Panc1 (cell line): Measurements from ENCODE around the gene ITPRID2. TPM values are rescaled to one million over a fixed set of nuclear protein-coding genes. Genes with fewer than 3 reads are reported as not detected.

ENCODE experiments used
- ATAC-seq: fragments of 200-7000 bp; cut with Tn5 transposase; 2 replicates; pipeline ENCODE4 v1.9.1; 2020; ENCODE audit warnings: mild to moderate bottlenecking, moderate library complexity
- Bru-seq: library from RNA; stranded (reverse); fragments of 400-500 nt; gene quantifications from one replicate; lab custom pipeline; 2021; lab: Mats Ljungman, UMichigan
- BruChase-seq, 2 experiments: library from RNA; stranded (reverse); fragments of 400-500 nt; gene quantifications; one replicate each; lab custom pipeline; 2021; lab: Mats Ljungman, UMichigan
- BruUV-seq: library from RNA; stranded (reverse); fragments of 400-500 nt; replicated peaks from 2 replicates; lab custom pipeline; 2021; lab: Mats Ljungman, UMichigan
- CTCF ChIA-PET: fragments of 300-600 bp; sonication (Branson Sonifier 250); formaldehyde crosslinking; loops from one replicate; lab custom pipeline; 2022; ENCODE audit warnings: antibody characterized with exemption; lab: Charles Lee
- POLR2A ChIA-PET: fragments of 300-600 bp; sonication (Branson Sonifier 250); formaldehyde crosslinking; loops from one replicate; lab custom pipeline; 2022; ENCODE audit warnings: antibody characterized with exemption; lab: Charles Lee
- DNase-seq: peaks from one replicate; pipeline ENCODE4 v3.0.0-alpha.2; 2010; ENCODE audit warnings: low read depth, low spot score
- H3K27ac ChIP-seq: 2 replicates; pipeline ENCODE4 v1.5.1; 2011; ENCODE audit warnings: mild to moderate bottlenecking, low read length, inconsistent platforms
- H3K27me3 ChIP-seq: fragments of 200-500 bp; sonication (Bioruptor generic); 2 replicates; pipeline ENCODE4 v1.6.0; 2014; ENCODE audit warnings: low read length, inconsistent platforms; ENCODE audit not compliant: control insufficient read depth, insufficient read depth
- H3K36me3 ChIP-seq: fragments of 200-500 bp; sonication (Bioruptor generic); 2 replicates; pipeline ENCODE4 v1.5.1; 2014; ENCODE audit warnings: inconsistent platforms, mild to moderate bottlenecking, low read length, moderate library complexity; ENCODE audit not compliant: control insufficient read depth, insufficient read depth
- H3K4me1 ChIP-seq: 2 replicates; pipeline ENCODE4 v1.5.1; 2011; ENCODE audit warnings: inconsistent platforms, mild to moderate bottlenecking, low read length, moderate library complexity; ENCODE audit not compliant: control insufficient read depth, insufficient read depth
- H3K4me3 ChIP-seq, 2 experiments: 2 replicates each; pipeline ENCODE4 v1.5.1; 2011 to 2012; ENCODE audit warnings: low read depth in 2 of 2, low read length in 2 of 2, mild to moderate bottlenecking in 2 of 2, inconsistent platforms in 1 of 2, moderate library complexity in 1 of 2
- H3K9me3 ChIP-seq: fragments of 200-500 bp; sonication (Bioruptor generic); 2 replicates; pipeline ENCODE4 v1.5.1; 2014; ENCODE audit warnings: low read depth, mild to moderate bottlenecking, inconsistent platforms, low read length, moderate library complexity; ENCODE audit not compliant: control insufficient read depth, insufficient read depth
- CTCF ChIP-seq: fragments of 450-650 bp; IDR thresholded peaks from 2 replicates; pipeline ENCODE4 v1.5.1; 2017; ENCODE audit warnings: mild to moderate bottlenecking
- POLR2AphosphoS5 ChIP-seq: IDR thresholded peaks from 2 replicates; pipeline ENCODE4 v1.6.1; 2012; ENCODE audit warnings: mild to moderate bottlenecking, low read depth, low read length, moderate library complexity
- REST ChIP-seq, 2 experiments: IDR thresholded peaks; 2 replicates each; pipeline ENCODE4 v1.6.1; 2011 to 2012; ENCODE audit warnings: low read depth in 2 of 2, control low read depth in 1 of 2, low read length in 1 of 2, mild to moderate bottlenecking in 1 of 2, moderate library complexity in 1 of 2; ENCODE audit not compliant: insufficient read depth in 1 of 2
- SIN3A ChIP-seq: IDR thresholded peaks from 2 replicates; pipeline ENCODE4 v1.6.1; 2012; ENCODE audit warnings: low read depth, mild to moderate bottlenecking, low read length, moderate library complexity, borderline replicate concordance; ENCODE audit not compliant: insufficient read depth
- TCF7L2 ChIP-seq: IDR thresholded peaks from 2 replicates; pipeline ENCODE4 v1.6.1; 2011; ENCODE audit warnings: mild to moderate bottlenecking, low read depth, low read length, inconsistent platforms
- in situ Hi-C: cut with HindIII; loops from 2 replicates; pipeline ENCODE4 v1.10.0; 2016; ENCODE audit warnings: low sequenced_read_pairs, low pct_unique_long_range_greater_than_20kb
- intact Hi-C: fragments of 100-400 bp; cut with micrococcal nuclease; formaldehyde crosslinking; loops from one replicate; pipeline ENCODE4 v1.10.0; 2022; ENCODE audit not compliant: unreplicated experiment
- long read RNA-seq: library from polyadenylated mRNA; unstranded; transcript quantifications from one replicate; pipeline ENCODE4 v2.0.0, GENCODE V29; 2021; ENCODE audit not compliant: unreplicated experiment
- polyA plus RNA-seq: library from polyadenylated mRNA; unstranded; fragments of >200 nt; gene quantifications from one replicate; pipeline ENCODE4 v1.2.1, GENCODE V29; 2012; ENCODE audit warnings: missing spikeins; ENCODE audit not compliant: insufficient read length
- total RNA-seq: library from RNA; stranded (reverse); gene quantifications from one replicate; pipeline ENCODE4 v1.2.1, GENCODE V29; 2021; ENCODE audit not compliant: unreplicated experiment

ITPRID2 gene
- total RNA-seq (261 TPM), Bru-seq, nascent RNA (percentile 99 among the genes with signal in this experiment), BruChase-seq, experiment 1, labeled RNA remaining after a 2-hour chase (percentile 98 among the genes with signal in this experiment), BruChase-seq, experiment 2, labeled RNA remaining after a 6-hour chase (percentile 99 among the genes with signal in this experiment)
- polyA plus RNA-seq: 171 TPM
- long read RNA-seq, full-length matches to known transcripts: 161 of 315 reads
- long read RNA-seq, partial matches to known transcripts: 85 of 315 reads
- long read RNA-seq, other reads (novel, unspliced or antisense): 69 of 315 reads

- POLR2A ChIA-PET: interaction anchor here (0.6 kb wide), 1 partner anchor 1668 kb away, joined by 3 read pairs; no protein-coding TSS in a partner anchor
- intact Hi-C loops: loop anchor here (5.0 kb wide), 2 partner anchors 99 to 149 kb away; no protein-coding TSS in a partner anchor
Observed at GRCh38 chr2:181891258-181891965, at the start of gene ITPRID2. Gene ITPRID2 (plus strand): TSS chr2:181891730. CDS start chr2:181892067, 337 bp downstream.

More at GRCh38 chr2:181891258-181891965, at the start of gene ITPRID2:
- ATAC-seq: peak; percentile 95
- Histone ChIP-seq H3K36me3 (peaks cover 31% of the 10 kb centered on the region), H3K4me1 (peaks cover 49% of the 10 kb centered on the region), H3K4me3 (peak within 1 kb of the TSS; percentile 72 to 93), H3K9me3 (no peaks in the 10 kb centered on the region), H3K27ac (peak within 1 kb of the TSS; percentile 96), H3K27me3 (no peaks in the 10 kb centered on the region)
- CTCF ChIA-PET: interaction anchor here (0.6 to 0.7 kb wide), 2 partner anchors 110 to 149 kb away, joined by 4 to 5 read pairs; no protein-coding TSS in a partner anchor
- no peak for TF ChIP-seq SIN3A
- TF ChIP-seq REST (IDR thresholded peaks at IDR 0.05; ENCODE audit: insufficient read depth in 1 of 2, low read depth in 2 of 2, low read length in 1 of 2): no peak
- peak; percentile 26; the same call in 1 of the 2 replicates for TF ChIP-seq CTCF
- TF ChIP-seq TCF7L2: 0 out of 2 replicates have a peak, but pooled peaks have one; percentile 9
- no peak; the same call in 1 of the 2 replicates for TF ChIP-seq POLR2AphosphoS5
- BruUV-seq: no TSS peak
- in situ Hi-C loops: loop anchor here (10.0 kb wide), 1 partner anchor 137 kb away; no protein-coding TSS in a partner anchor
- no peak for DNase-seq
